Stomach (tissue), 9 donors: ENCODE data around the gene KDM4B. TPM values are rescaled to one million over a fixed set of nuclear protein-coding genes. Genes with fewer than 3 reads are reported as not detected.
A peak's percentile ranks its signal among the peaks of the same experiment; 100 is the strongest.

Experiments
- DNase-seq, 2 donors: peaks; one replicate each; pipeline versions ENCODE4 v3.0.0 to v3.0.0-alpha.2; 2013 to 2019
- H3K27ac ChIP-seq, 5 donors: fragments of 200-600 bp in 4 of 5; sonication (generic) in 4 of 5; one replicate each; pipeline ENCODE4 v1.5.1; 2013 to 2019; ENCODE audit warnings: mild to moderate bottlenecking in 1 of 5, moderate library complexity in 1 of 5
- H3K27me3 ChIP-seq, 3 donors: fragments of 200-600 bp; sonication (generic); one replicate each; pipeline ENCODE4 v1.5.1; 2017 to 2019; ENCODE audit warnings: mixed run types in 1 of 3
- H3K36me3 ChIP-seq, 4 donors: fragments of 200-600 bp; sonication (generic); 1 replicate in 3 of 4; 2 replicates in 1 of 4; pipeline ENCODE4 v1.5.1; 2016 to 2019
- H3K4me1 ChIP-seq, 4 donors: fragments of 200-600 bp; sonication (generic); one replicate each; pipeline ENCODE4 v1.5.1; 2016 to 2019
- H3K4me3 ChIP-seq, 4 donors: fragments of 200-600 bp; sonication (generic) in 3 of 4; one replicate each; pipeline ENCODE4 v1.5.1; 2016 to 2019; ENCODE audit warnings: mild to moderate bottlenecking in 1 of 4
- H3K9me3 ChIP-seq, 4 donors: fragments of 200-600 bp; sonication (generic); one replicate each; pipeline ENCODE4 v1.5.1; 2016 to 2019
- CTCF ChIP-seq, 7 experiments: fragments of 450-650 bp in 4 of 7; fragments of 200-600 bp in 3 of 7; sonication (generic) in 3 of 7; IDR thresholded peaks; one replicate each; pipeline ENCODE4 v1.5.1; 2016 to 2019; ENCODE audit warnings: antibody characterized with exemption in 7 of 7, control low read depth in 2 of 7, mild to moderate bottlenecking in 1 of 7
- EP300 ChIP-seq: sonication (generic); formaldehyde crosslinking; IDR thresholded peaks from one replicate; pipeline ENCODE4 v1.6.1; 2017; ENCODE audit warnings: antibody characterized with exemption
- POLR2A ChIP-seq, 4 donors: fragments of 450-650 bp; IDR thresholded peaks; one replicate each; pipeline ENCODE4 v1.6.1; 2016; ENCODE audit warnings: antibody characterized with exemption in 4 of 4, control low read depth in 2 of 4, mild to moderate bottlenecking in 1 of 4, moderate library complexity in 1 of 4
- POLR2AphosphoS5 ChIP-seq, 3 donors: sonication (generic); formaldehyde crosslinking; IDR thresholded peaks; one replicate each; pipeline ENCODE4 v1.6.1; 2016; ENCODE audit warnings: antibody characterized with exemption in 3 of 3
- WGBS, 5 donors: extraction: QIAGEN DNeasy Blood & Tissue Kit in 3 of 5; methylation state at CpG; one replicate each; pipeline versions ENCODE4 v1.1.5 to v1.1.7; 2013 to 2018; 5-methylcytosine and 5-hydroxymethylcytosine counted together
- intact Hi-C: fragments of 100-400 bp; cut with DNase I; formaldehyde crosslinking; loops from one replicate; pipeline ENCODE4 v1.15.1; 2023; ENCODE audit warnings: low total_unique reads
- polyA plus RNA-seq, 3 donors: library from polyadenylated mRNA; stranded (reverse); fragments of 200-250 nt; gene quantifications; one replicate each; pipeline ENCODE4 v1.2.3, GENCODE V29; 2013
- total RNA-seq, 5 donors: library from RNA; depleted of rRNA; stranded (reverse); fragments of >200 nt; gene quantifications; one replicate each; pipeline versions ENCODE4 v1.1.0 to v1.2.3, GENCODE V29; 2014 to 2016
- donor health status: healthy with polysubstance abuse.
- donor health status: Bipolar disorder and iron deficiency.
- donor health status: healthy.

Gene KDM4B
- total and polyA plus RNA-seq, 8 donors, result 5.2 to 202 (median 29.4) TPM

- Histone ChIP-seq H3K9me3 (no peaks in the 10 kb centered on the region), H3K4me1 (peaks cover 12 to 17% (median 15%) of the 10 kb centered on the region in 4 donors), H3K4me3 (no peak overlapping the region), H3K27ac (no peak overlapping the region), H3K36me3 (peaks cover 13 to 84% (median 69%) of the 10 kb centered on the region in 4 donors), H3K27me3 (no peaks in the 10 kb centered on the region)
- DNase-seq, result no peak
- intact Hi-C loops, result no loop called here
- WGBS, 5 donors, result 92 to 97% (median 97%) methylated on average over 11 to 16 of the region's 16 CpGs
- TF ChIP-seq EP300 (no peak), CTCF (IDR thresholded peaks at IDR 0.05) (no peak), POLR2AphosphoS5 (IDR thresholded peaks at IDR 0.05) (no peak), POLR2A (IDR thresholded peaks at IDR 0.05) (no peak)
Observed at GRCh38 chr19:5052945-5053485, 84.1 kb downstream of the KDM4B start.

GRCh38 chr19:5053661-5054060 lies 84.7 kb downstream of the KDM4B start:
- no peak for TF ChIP-seq POLR2A (IDR thresholded peaks at IDR 0.05)
- TF ChIP-seq CTCF (IDR thresholded peaks at IDR 0.05), result no peak
- TF ChIP-seq POLR2AphosphoS5 (IDR thresholded peaks at IDR 0.05), result no peak
- no peak for TF ChIP-seq EP300
- intact Hi-C loops, result no loop called here
- H3K4me3 ChIP-seq, result no peak overlapping the region
- no peak for DNase-seq
- no peak overlapping the region for H3K27ac ChIP-seq
- WGBS, 5 donors, result 91 to 96% (median 93%) methylated on average over 10 to 11 of the region's 11 CpGs
- peaks cover 12 to 86% (median 72%) of the 10 kb centered on the region in 4 donors for H3K36me3 ChIP-seq
- H3K4me1 ChIP-seq, result peaks cover 5 to 10% (median 8%) of the 10 kb centered on the region in 4 donors
- H3K9me3 ChIP-seq, result no peaks in the 10 kb centered on the region
- no peaks in the 10 kb centered on the region for H3K27me3 ChIP-seq

- Histone ChIP-seq H3K36me3 (peaks cover 12 to 93% (median 80%) of the 10 kb centered on the region in 4 donors), H3K9me3 (no peaks in the 10 kb centered on the region), H3K4me3 (no peak overlapping the region), H3K27me3 (no peaks in the 10 kb centered on the region), H3K27ac (no peak overlapping the region), H3K4me1 (no peaks in the 10 kb centered on the region)
- intact Hi-C loops, result no loop called here
- WGBS, 5 donors, result 88 to 93% (median 91%) methylated on average over 30 to 35 of the region's 35 CpGs
- TF ChIP-seq EP300 (no peak), POLR2AphosphoS5 (IDR thresholded peaks at IDR 0.05) (no peak), CTCF (IDR thresholded peaks at IDR 0.05) (no peak), POLR2A (IDR thresholded peaks at IDR 0.05) (no peak)
- peak in 1 of 2 donors; percentile 61 for DNase-seq
Observed at GRCh38 chr19:5054551-5055456, 85.9 kb downstream of the KDM4B start.

- WGBS, 5 donors, result 92 to 95% (median 93%) methylated on average over 13 of the region's 13 CpGs
- Histone ChIP-seq H3K36me3 (peaks cover 12 to 92% (median 77%) of the 10 kb centered on the region in 4 donors), H3K27me3 (no peaks in the 10 kb centered on the region), H3K4me1 (no peaks in the 10 kb centered on the region), H3K4me3 (no peak overlapping the region), H3K9me3 (no peaks in the 10 kb centered on the region), H3K27ac (no peak overlapping the region)
- no peak for TF ChIP-seq EP300
- TF ChIP-seq CTCF (IDR thresholded peaks at IDR 0.05), result no peak
- no peak for TF ChIP-seq POLR2A (IDR thresholded peaks at IDR 0.05)
- TF ChIP-seq POLR2AphosphoS5 (IDR thresholded peaks at IDR 0.05), result no peak
- intact Hi-C loops, result no loop called here
- DNase-seq, result no peak
Observed at GRCh38 chr19:5055457-5055776, 86.5 kb downstream of the KDM4B start.
